Stimulated activated memory B cell treated with anti-CD40 and anti-IgM and Interleukin-4, amounts not matched to agents 10 μg/mL and 1 μg/mL and 100 μg/mL, for 72 hours (primary cell): ENCODE results near the gene CLDN5.

Source experiments
- ATAC-seq: fragments of 150-1000 bp; cut with Tn5 transposase; 2 replicates; pipeline ENCODE4 v1.10.0; 2021
- H3K27ac Mint-ChIP-seq: one replicate; pipeline ENCODE4 v1.8.0; 2022; ENCODE audit warnings: mild to moderate bottlenecking, mixed read lengths
- H3K27me3 Mint-ChIP-seq: one replicate; pipeline ENCODE4 v1.8.0; 2022; ENCODE audit warnings: mixed read lengths
- H3K36me3 Mint-ChIP-seq: one replicate; pipeline ENCODE4 v1.8.0; 2022; ENCODE audit warnings: mixed read lengths
- H3K4me1 Mint-ChIP-seq: one replicate; pipeline ENCODE4 v1.8.0; 2022; ENCODE audit warnings: mixed read lengths
- H3K4me3 Mint-ChIP-seq: one replicate; pipeline ENCODE4 v1.8.0; 2022; ENCODE audit warnings: mild to moderate bottlenecking, moderate library complexity, mixed read lengths
- H3K9me3 Mint-ChIP-seq: one replicate; pipeline ENCODE4 v1.8.0; 2022; ENCODE audit warnings: mixed read lengths

Gene CLDN5

GRCh38 chr22:19506212-19506611 lies 18.0 kb downstream of the CLDN5 start:
- no peaks in the 10 kb centered on the region for H3K4me1 Mint-ChIP-seq
- no peaks in the 10 kb centered on the region for H3K27me3 Mint-ChIP-seq
- ATAC-seq: peak; percentile 43
- H3K27ac Mint-ChIP-seq: no peak overlapping the region
- no peaks in the 10 kb centered on the region for H3K9me3 Mint-ChIP-seq
- H3K36me3 Mint-ChIP-seq: no peaks in the 10 kb centered on the region
- no peak overlapping the region for H3K4me3 Mint-ChIP-seq

GRCh38 chr22:19505735-19506126 lies 18.5 kb downstream of the CLDN5 start:
- H3K27me3 Mint-ChIP-seq: no peaks in the 10 kb centered on the region
- H3K27ac Mint-ChIP-seq: no peak overlapping the region
- H3K9me3 Mint-ChIP-seq: no peaks in the 10 kb centered on the region
- H3K4me1 Mint-ChIP-seq: no peaks in the 10 kb centered on the region
- ATAC-seq: no peak
- H3K36me3 Mint-ChIP-seq: no peaks in the 10 kb centered on the region
- no peak overlapping the region for H3K4me3 Mint-ChIP-seq

- no peak overlapping the region for H3K27ac Mint-ChIP-seq
- no peaks in the 10 kb centered on the region for H3K9me3 Mint-ChIP-seq
Measured at GRCh38 chr22:19504900-19505734, 19.1 kb downstream of the CLDN5 start.

GRCh38 chr22:19503869-19504268 lies 20.3 kb downstream of the CLDN5 start:
- H3K9me3 Mint-ChIP-seq: no peaks in the 10 kb centered on the region
- H3K27ac Mint-ChIP-seq: no peak overlapping the region

More at GRCh38 chr22:19504900-19505734, 19.1 kb downstream of the CLDN5 start:
- no peaks in the 10 kb centered on the region for H3K27me3 Mint-ChIP-seq
- no peaks in the 10 kb centered on the region for H3K4me1 Mint-ChIP-seq
- no peak overlapping the region for H3K4me3 Mint-ChIP-seq
- no peak for ATAC-seq
- no peaks in the 10 kb centered on the region for H3K36me3 Mint-ChIP-seq

GRCh38 chr22:19503367-19503766 lies 20.8 kb downstream of the CLDN5 start:
- H3K4me3 Mint-ChIP-seq: no peak overlapping the region
- no peaks in the 10 kb centered on the region for H3K9me3 Mint-ChIP-seq
- H3K27me3 Mint-ChIP-seq: no peaks in the 10 kb centered on the region
- no peaks in the 10 kb centered on the region for H3K4me1 Mint-ChIP-seq
- H3K36me3 Mint-ChIP-seq: no peaks in the 10 kb centered on the region
- no peak overlapping the region for H3K27ac Mint-ChIP-seq
- ATAC-seq: no peak

More at GRCh38 chr22:19503869-19504268, 20.3 kb downstream of the CLDN5 start:
- Mint-ChIP-seq H3K4me3 (no peak overlapping the region), H3K36me3 (no peaks in the 10 kb centered on the region), H3K4me1 (no peaks in the 10 kb centered on the region), H3K27me3 (no peaks in the 10 kb centered on the region)
- no peak for ATAC-seq

- no peaks in the 10 kb centered on the region for H3K36me3 Mint-ChIP-seq
- H3K4me3 Mint-ChIP-seq: no peak overlapping the region
Measured at GRCh38 chr22:19501897-19502447, 22.2 kb downstream of the CLDN5 start.

GRCh38 chr22:19499880-19500242 lies 24.3 kb downstream of the CLDN5 start:
- Mint-ChIP-seq H3K4me1 (no peaks in the 10 kb centered on the region), H3K4me3 (no peak overlapping the region), H3K36me3 (no peaks in the 10 kb centered on the region), H3K27me3 (no peaks in the 10 kb centered on the region), H3K27ac (no peak overlapping the region), H3K9me3 (no peaks in the 10 kb centered on the region)
- ATAC-seq: no peak

More at GRCh38 chr22:19501897-19502447, 22.2 kb downstream of the CLDN5 start:
- H3K4me1 Mint-ChIP-seq: no peaks in the 10 kb centered on the region
- no peaks in the 10 kb centered on the region for H3K9me3 Mint-ChIP-seq
- ATAC-seq: no peak
- no peak overlapping the region for H3K27ac Mint-ChIP-seq
- H3K27me3 Mint-ChIP-seq: no peaks in the 10 kb centered on the region

- H3K36me3 Mint-ChIP-seq: no peaks in the 10 kb centered on the region
- H3K27ac Mint-ChIP-seq: no peak overlapping the region
- no peaks in the 10 kb centered on the region for H3K9me3 Mint-ChIP-seq
- H3K4me1 Mint-ChIP-seq: no peaks in the 10 kb centered on the region
- no peaks in the 10 kb centered on the region for H3K27me3 Mint-ChIP-seq
- no peak overlapping the region for H3K4me3 Mint-ChIP-seq
- no peak for ATAC-seq
Measured at GRCh38 chr22:19499236-19499879, 24.9 kb downstream of the CLDN5 start.

- H3K27me3 Mint-ChIP-seq: no peaks in the 10 kb centered on the region
- H3K4me1 Mint-ChIP-seq: no peaks in the 10 kb centered on the region
- no peaks in the 10 kb centered on the region for H3K36me3 Mint-ChIP-seq
- ATAC-seq: peak; percentile 28
- no peak overlapping the region for H3K27ac Mint-ChIP-seq
- no peaks in the 10 kb centered on the region for H3K9me3 Mint-ChIP-seq
- no peak overlapping the region for H3K4me3 Mint-ChIP-seq
Measured at GRCh38 chr22:19498866-19499190, 25.4 kb downstream of the CLDN5 start.

- no peaks in the 10 kb centered on the region for H3K4me1 Mint-ChIP-seq
- H3K36me3 Mint-ChIP-seq: no peaks in the 10 kb centered on the region
- no peaks in the 10 kb centered on the region for H3K27me3 Mint-ChIP-seq
- H3K4me3 Mint-ChIP-seq: no peak overlapping the region
- H3K27ac Mint-ChIP-seq: no peak overlapping the region
- H3K9me3 Mint-ChIP-seq: no peaks in the 10 kb centered on the region
- peak; percentile 29 for ATAC-seq
Measured at GRCh38 chr22:19498154-19498865, 25.9 kb downstream of the CLDN5 start.

GRCh38 chr22:19497245-19497644 lies 27.0 kb downstream of the CLDN5 start:
- H3K4me3 Mint-ChIP-seq: no peak overlapping the region
- no peaks in the 10 kb centered on the region for H3K4me1 Mint-ChIP-seq
- ATAC-seq: no peak
- no peaks in the 10 kb centered on the region for H3K36me3 Mint-ChIP-seq
- H3K27me3 Mint-ChIP-seq: no peaks in the 10 kb centered on the region
- no peaks in the 10 kb centered on the region for H3K9me3 Mint-ChIP-seq
- no peak overlapping the region for H3K27ac Mint-ChIP-seq

- Mint-ChIP-seq H3K27me3 (no peaks in the 10 kb centered on the region), H3K4me3 (no peak overlapping the region), H3K9me3 (no peaks in the 10 kb centered on the region), H3K4me1 (no peaks in the 10 kb centered on the region), H3K27ac (no peak overlapping the region), H3K36me3 (no peaks in the 10 kb centered on the region)
- no peak for ATAC-seq
Measured at GRCh38 chr22:19496324-19496630, 27.9 kb downstream of the CLDN5 start.

- Mint-ChIP-seq H3K4me3 (no peak overlapping the region), H3K27ac (no peak overlapping the region), H3K4me1 (no peaks in the 10 kb centered on the region), H3K36me3 (no peaks in the 10 kb centered on the region), H3K27me3 (no peaks in the 10 kb centered on the region), H3K9me3 (no peaks in the 10 kb centered on the region)
- ATAC-seq: no peak
Measured at GRCh38 chr22:19495562-19496323, 28.5 kb downstream of the CLDN5 start.

- Mint-ChIP-seq H3K27ac (no peak overlapping the region), H3K4me1 (no peaks in the 10 kb centered on the region), H3K4me3 (no peak overlapping the region), H3K36me3 (no peaks in the 10 kb centered on the region), H3K27me3 (no peaks in the 10 kb centered on the region), H3K9me3 (no peaks in the 10 kb centered on the region)
- no peak for ATAC-seq
Measured at GRCh38 chr22:19494676-19495173, 29.5 kb downstream of the CLDN5 start.

- Mint-ChIP-seq H3K4me1 (no peaks in the 10 kb centered on the region), H3K27ac (no peak overlapping the region), H3K27me3 (no peaks in the 10 kb centered on the region), H3K36me3 (no peaks in the 10 kb centered on the region), H3K4me3 (no peak overlapping the region), H3K9me3 (no peaks in the 10 kb centered on the region)
- no peak for ATAC-seq
Measured at GRCh38 chr22:19494001-19494560, 30.1 kb downstream of the CLDN5 start.
